ENCODE measurements around the gene FRYL.

- no peak for TF ChIP-seq CTCF (IDR thresholded peaks at IDR 0.05)
- no peak for TF ChIP-seq POLR2A (IDR thresholded peaks at IDR 0.05)
These were observed 290.4 kb downstream of the FRYL start for GRCh38 chr4:48489683-48490011.

Measured in lower leg skin (tissue), 3 donors.